Measurements from ENCODE around the gene STK35.

The STK35 gene

DNA sequence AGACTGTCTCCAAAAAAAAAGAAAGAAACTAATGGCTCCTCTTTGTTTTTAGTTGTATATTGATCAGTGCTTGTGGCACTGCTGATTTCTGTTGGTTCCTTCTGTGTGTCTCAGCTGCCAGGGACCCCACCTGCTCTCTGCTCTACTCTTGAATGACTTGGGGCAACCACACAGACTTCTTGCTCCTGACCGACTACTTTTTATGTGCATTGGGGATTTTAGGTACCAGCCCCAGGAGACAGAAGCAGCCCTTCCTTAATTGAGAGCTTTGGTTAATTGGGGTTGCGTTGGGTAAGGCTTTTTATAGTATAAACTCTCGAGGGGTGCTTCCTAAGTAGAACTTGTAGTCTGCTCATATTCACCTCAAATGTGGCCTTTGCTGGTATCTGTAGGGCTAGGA, 6.9 kb downstream of the STK35 start:
- TF ChIP-seq, protein P1, sequence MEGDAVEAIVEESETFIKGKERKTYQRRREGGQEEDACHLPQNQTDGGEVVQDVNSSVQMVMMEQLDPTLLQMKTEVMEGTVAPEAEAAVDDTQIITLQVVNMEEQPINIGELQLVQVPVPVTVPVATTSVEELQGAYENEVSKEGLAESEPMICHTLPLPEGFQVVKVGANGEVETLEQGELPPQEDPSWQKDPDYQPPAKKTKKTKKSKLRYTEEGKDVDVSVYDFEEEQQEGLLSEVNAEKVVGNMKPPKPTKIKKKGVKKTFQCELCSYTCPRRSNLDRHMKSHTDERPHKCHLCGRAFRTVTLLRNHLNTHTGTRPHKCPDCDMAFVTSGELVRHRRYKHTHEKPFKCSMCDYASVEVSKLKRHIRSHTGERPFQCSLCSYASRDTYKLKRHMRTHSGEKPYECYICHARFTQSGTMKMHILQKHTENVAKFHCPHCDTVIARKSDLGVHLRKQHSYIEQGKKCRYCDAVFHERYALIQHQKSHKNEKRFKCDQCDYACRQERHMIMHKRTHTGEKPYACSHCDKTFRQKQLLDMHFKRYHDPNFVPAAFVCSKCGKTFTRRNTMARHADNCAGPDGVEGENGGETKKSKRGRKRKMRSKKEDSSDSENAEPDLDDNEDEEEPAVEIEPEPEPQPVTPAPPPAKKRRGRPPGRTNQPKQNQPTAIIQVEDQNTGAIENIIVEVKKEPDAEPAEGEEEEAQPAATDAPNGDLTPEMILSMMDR (IDR thresholded peaks at IDR 0.05; ENCODE audit: extremely low read depth, missing control alignments): no peak
- DNase-seq (ENCODE audit: low spot score): no peak

DNA sequence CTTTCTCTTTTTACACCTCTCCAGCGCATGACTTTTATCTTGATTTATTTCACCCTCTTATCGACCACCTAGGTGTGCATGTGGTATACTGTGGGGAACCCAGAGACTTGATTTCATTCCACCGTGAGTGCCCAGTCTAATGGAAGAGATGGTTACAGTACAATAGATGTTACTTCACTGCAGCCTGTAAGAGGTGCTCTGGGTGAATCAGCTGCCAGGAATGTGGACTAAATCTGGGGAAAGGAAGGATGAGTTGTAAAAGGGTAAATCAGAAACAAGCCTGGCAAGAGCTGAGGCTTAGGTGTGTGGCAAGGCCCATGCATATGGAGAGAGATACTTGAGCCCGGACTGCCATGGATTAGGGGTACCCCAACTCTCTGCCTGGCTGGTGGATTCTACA, 7.4 kb downstream of the STK35 start:
- no peak for DNase-seq (ENCODE audit: low spot score)
- TF ChIP-seq, protein P1 (IDR thresholded peaks at IDR 0.05; ENCODE audit: extremely low read depth, missing control alignments): no peak

GRCh38 chr20:2109425-2110210, 8.0 kb downstream of the STK35 start:
- TF ChIP-seq, protein P1 (IDR thresholded peaks at IDR 0.05; ENCODE audit: extremely low read depth, missing control alignments): no peak
- no peak for DNase-seq (ENCODE audit: low spot score)

- TF ChIP-seq, protein P1 (IDR thresholded peaks at IDR 0.05; ENCODE audit: extremely low read depth, missing control alignments): no peak
- no peak for DNase-seq (ENCODE audit: low spot score)
Observed at GRCh38 chr20:2112910-2113309, 11.3 kb downstream of the STK35 start.

DNA sequence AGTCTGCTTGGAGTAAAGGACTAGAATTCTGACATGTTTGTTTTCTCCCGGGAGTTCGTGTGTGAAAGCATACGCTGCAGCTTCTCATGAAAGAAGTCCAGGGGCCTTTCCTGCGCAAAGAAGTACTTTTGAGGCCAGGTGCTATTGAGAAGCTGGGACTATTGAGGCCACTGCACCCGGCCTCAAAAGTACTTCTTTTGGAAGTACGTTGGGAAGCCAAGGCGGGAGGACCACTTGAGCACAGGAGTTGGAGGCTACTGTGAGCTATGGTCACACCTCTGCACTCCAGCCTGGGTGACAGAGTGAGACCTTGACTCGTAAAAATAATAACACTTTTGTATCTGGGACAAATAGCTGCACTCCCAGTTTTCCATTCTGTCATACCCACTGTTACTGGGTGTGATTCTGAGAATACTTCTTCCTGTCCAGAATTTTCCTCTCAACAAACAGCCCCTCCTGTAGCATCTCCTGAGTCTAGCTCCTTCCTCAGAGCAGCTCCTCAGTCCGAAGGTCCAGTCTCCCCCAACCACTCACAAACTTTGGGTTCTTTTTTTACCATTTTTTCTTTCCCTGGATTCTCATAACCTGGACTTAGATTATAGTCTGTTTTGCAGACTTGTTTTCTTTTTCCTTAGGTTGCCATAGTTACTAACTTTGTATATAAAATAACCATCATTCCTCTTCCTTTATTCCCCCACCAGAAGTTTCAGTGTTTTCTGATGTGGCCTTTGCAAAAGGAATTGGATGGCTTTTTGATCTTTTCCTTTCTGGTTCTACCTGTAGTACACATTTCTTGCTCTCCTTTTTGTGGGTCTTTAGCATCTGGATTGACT, 12.7 kb downstream of the STK35 start:
- TF ChIP-seq, protein P1 (IDR thresholded peaks at IDR 0.05; ENCODE audit: extremely low read depth, missing control alignments): no peak
- DNase-seq (ENCODE audit: low spot score): no peak

DNA sequence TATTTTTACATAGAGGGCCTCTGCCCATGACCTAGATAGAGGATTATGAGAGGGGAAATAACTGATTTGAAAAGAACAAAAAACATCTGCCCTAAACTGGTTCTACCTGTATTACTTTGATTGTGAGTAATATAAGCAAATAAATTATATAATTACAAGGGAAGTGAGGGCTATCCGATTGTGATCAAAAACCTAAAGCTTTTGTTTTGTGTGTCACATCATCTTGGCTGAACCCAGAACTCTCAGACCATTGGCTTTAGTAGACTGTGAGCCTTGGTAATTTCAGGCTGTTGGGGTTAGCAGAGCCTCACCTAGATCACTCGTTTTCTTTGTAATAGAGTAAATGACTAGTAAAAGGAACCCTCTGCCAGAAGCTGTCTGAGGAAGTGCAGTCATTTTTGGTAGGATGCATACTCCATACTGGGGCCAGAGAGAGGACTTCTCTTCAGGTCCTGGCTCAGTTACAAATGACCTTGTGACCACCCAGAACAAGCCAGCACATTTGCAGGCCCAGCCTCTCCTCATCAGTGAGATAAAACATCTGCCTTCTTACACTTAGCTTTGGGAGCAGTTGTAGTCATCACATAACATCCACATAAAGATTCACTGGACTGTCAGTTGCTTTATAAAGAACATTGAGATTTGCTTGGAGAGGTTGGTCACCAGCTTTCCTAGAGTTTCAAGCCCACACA, 13.5 kb downstream of the STK35 start:
- no peak for DNase-seq (ENCODE audit: low spot score)
- TF ChIP-seq, protein P1 (IDR thresholded peaks at IDR 0.05; ENCODE audit: extremely low read depth, missing control alignments): no peak
